ENCODE results near the gene TRIM24.

Gene TRIM24

DNA sequence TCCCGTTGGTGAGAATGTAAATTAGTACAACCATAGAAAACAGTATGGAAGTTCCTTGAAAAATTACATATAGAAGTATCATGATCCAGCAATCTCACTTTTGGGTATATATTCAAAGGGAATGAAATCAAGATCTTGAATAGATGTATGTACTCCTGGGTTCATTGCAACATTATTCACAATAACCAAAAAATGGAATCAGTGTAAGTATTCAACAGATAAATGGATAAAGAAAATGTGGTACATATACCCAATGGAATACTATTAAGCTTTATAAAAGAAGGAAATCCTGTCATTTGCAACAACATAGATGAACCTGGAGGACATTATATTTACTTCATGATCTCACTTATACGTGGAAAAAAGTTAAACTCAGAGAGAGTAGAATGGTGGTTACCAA, 86.8 kb downstream of the TRIM24 start:
- no peak for FAIRE-seq
- TF ChIP-seq POU2F2 (IDR thresholded peaks at IDR 0.05; ENCODE audit: low read depth, low read length) (no peak), SPI1 (IDR thresholded peaks at IDR 0.05; ENCODE audit: low read depth, low read length) (no peak), POLR2AphosphoS5 (IDR thresholded peaks at IDR 0.05; ENCODE audit: low read depth, low read length) (no peak), POLR2A (IDR thresholded peaks at IDR 0.05; ENCODE audit: low read depth, low read length) (no peak), TAF1 (IDR thresholded peaks at IDR 0.05; ENCODE audit: low read depth, low read length) (no peak), PAX5 (IDR thresholded peaks at IDR 0.05; ENCODE audit: insufficient read depth, low read length, severe bottlenecking) (no peak)
- DNase-seq (ENCODE audit: insufficient read length, low spot score): no peak

DNA sequence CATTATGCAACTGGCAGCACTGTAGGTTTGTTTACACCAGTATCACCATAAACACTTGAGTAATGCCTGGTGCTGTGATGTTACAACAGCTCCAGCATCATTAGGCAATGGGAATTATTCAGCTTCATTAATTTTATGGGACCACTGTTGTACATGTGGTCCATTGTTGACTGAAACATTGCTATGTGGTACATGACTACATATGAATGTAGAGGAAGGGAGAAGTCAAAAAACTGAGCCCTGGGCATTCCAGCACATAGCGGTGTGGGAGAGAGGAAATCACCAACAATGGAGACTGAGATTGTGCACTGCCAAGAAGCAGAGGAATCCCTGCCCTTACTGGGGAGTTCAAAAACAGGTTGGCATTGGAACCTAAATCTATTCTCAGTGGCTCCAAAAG, 89.0 kb downstream of the TRIM24 start:
- TF ChIP-seq SPI1 (IDR thresholded peaks at IDR 0.05; ENCODE audit: low read depth, low read length): no peak
- no peak for TF ChIP-seq POLR2A (IDR thresholded peaks at IDR 0.05; ENCODE audit: low read depth, low read length)
- no peak for TF ChIP-seq PAX5 (IDR thresholded peaks at IDR 0.05; ENCODE audit: insufficient read depth, low read length, severe bottlenecking)
- TF ChIP-seq TAF1 (IDR thresholded peaks at IDR 0.05; ENCODE audit: low read depth, low read length): no peak
- no peak for TF ChIP-seq POU2F2 (IDR thresholded peaks at IDR 0.05; ENCODE audit: low read depth, low read length)
- TF ChIP-seq POLR2AphosphoS5 (IDR thresholded peaks at IDR 0.05; ENCODE audit: low read depth, low read length): no peak
- FAIRE-seq: no peak
- no peak for DNase-seq (ENCODE audit: insufficient read length, low spot score)

- no peak for TF ChIP-seq TAF1 (IDR thresholded peaks at IDR 0.05; ENCODE audit: low read depth, low read length)
- FAIRE-seq (no peak), DNase-seq (ENCODE audit: insufficient read length, low spot score) (no peak)
These were observed 90.3 kb downstream of the TRIM24 start for GRCh38 chr7:138550337-138550736.

GRCh38 chr7:138551102-138551501, 91.0 kb downstream of the TRIM24 start:
- no peak for FAIRE-seq
- TF ChIP-seq PAX5 (IDR thresholded peaks at IDR 0.05; ENCODE audit: insufficient read depth, low read length, severe bottlenecking): no peak
- TF ChIP-seq POLR2AphosphoS5 (IDR thresholded peaks at IDR 0.05; ENCODE audit: low read depth, low read length): no peak
- no peak for TF ChIP-seq POU2F2 (IDR thresholded peaks at IDR 0.05; ENCODE audit: low read depth, low read length)
- TF ChIP-seq TAF1 (IDR thresholded peaks at IDR 0.05; ENCODE audit: low read depth, low read length): no peak
- TF ChIP-seq SPI1 (IDR thresholded peaks at IDR 0.05; ENCODE audit: low read depth, low read length): no peak
- TF ChIP-seq POLR2A (IDR thresholded peaks at IDR 0.05; ENCODE audit: low read depth, low read length): no peak

GRCh38 chr7:138553805-138554204, 93.7 kb downstream of the TRIM24 start:
- FAIRE-seq: no peak
- no peak for DNase-seq (ENCODE audit: insufficient read length, low spot score)
- TF ChIP-seq POU2F2 (IDR thresholded peaks at IDR 0.05; ENCODE audit: low read depth, low read length): no peak
- TF ChIP-seq TAF1 (IDR thresholded peaks at IDR 0.05; ENCODE audit: low read depth, low read length): no peak
- no peak for TF ChIP-seq PAX5 (IDR thresholded peaks at IDR 0.05; ENCODE audit: insufficient read depth, low read length, severe bottlenecking)
- no peak for TF ChIP-seq POLR2A (IDR thresholded peaks at IDR 0.05; ENCODE audit: low read depth, low read length)
- TF ChIP-seq SPI1 (IDR thresholded peaks at IDR 0.05; ENCODE audit: low read depth, low read length): no peak
- TF ChIP-seq POLR2AphosphoS5 (IDR thresholded peaks at IDR 0.05; ENCODE audit: low read depth, low read length): no peak

More at GRCh38 chr7:138551102-138551501, 91.0 kb downstream of the TRIM24 start:
- DNase-seq (ENCODE audit: insufficient read length, low spot score): no peak

GRCh38 chr7:138554674-138555073, 94.6 kb downstream of the TRIM24 start:
- no peak for TF ChIP-seq SPI1 (IDR thresholded peaks at IDR 0.05; ENCODE audit: low read depth, low read length)
- TF ChIP-seq POLR2A (IDR thresholded peaks at IDR 0.05; ENCODE audit: low read depth, low read length): no peak
- TF ChIP-seq TAF1 (IDR thresholded peaks at IDR 0.05; ENCODE audit: low read depth, low read length): no peak
- no peak for TF ChIP-seq POLR2AphosphoS5 (IDR thresholded peaks at IDR 0.05; ENCODE audit: low read depth, low read length)
- no peak for TF ChIP-seq PAX5 (IDR thresholded peaks at IDR 0.05; ENCODE audit: insufficient read depth, low read length, severe bottlenecking)
- TF ChIP-seq POU2F2 (IDR thresholded peaks at IDR 0.05; ENCODE audit: low read depth, low read length): no peak
- FAIRE-seq (no peak), DNase-seq (ENCODE audit: insufficient read length, low spot score) (no peak)

- no peak for TF ChIP-seq TAF1 (IDR thresholded peaks at IDR 0.05; ENCODE audit: low read depth, low read length)
- TF ChIP-seq PAX5 (IDR thresholded peaks at IDR 0.05; ENCODE audit: insufficient read depth, low read length, severe bottlenecking): no peak
- TF ChIP-seq POU2F2 (IDR thresholded peaks at IDR 0.05; ENCODE audit: low read depth, low read length): no peak
- no peak for TF ChIP-seq POLR2A (IDR thresholded peaks at IDR 0.05; ENCODE audit: low read depth, low read length)
- no peak for TF ChIP-seq POLR2AphosphoS5 (IDR thresholded peaks at IDR 0.05; ENCODE audit: low read depth, low read length)
- no peak for TF ChIP-seq SPI1 (IDR thresholded peaks at IDR 0.05; ENCODE audit: low read depth, low read length)
- FAIRE-seq (no peak), DNase-seq (ENCODE audit: insufficient read length, low spot score) (no peak)
These were observed 95.6 kb downstream of the TRIM24 start for GRCh38 chr7:138555684-138556083.

GRCh38 chr7:138556771-138557484, 96.9 kb downstream of the TRIM24 start:
- no peak for TF ChIP-seq TAF1 (IDR thresholded peaks at IDR 0.05; ENCODE audit: low read depth, low read length)
- TF ChIP-seq PAX5 (IDR thresholded peaks at IDR 0.05; ENCODE audit: insufficient read depth, low read length, severe bottlenecking): no peak
- DNase-seq (ENCODE audit: insufficient read length, low spot score) (no peak), FAIRE-seq (no peak)

- DNase-seq (ENCODE audit: insufficient read length, low spot score) (no peak), FAIRE-seq (no peak)
These were observed 99.4 kb downstream of the TRIM24 start for GRCh38 chr7:138559448-138559847.

GRCh38 chr7:138563808-138564207, 103.7 kb downstream of the TRIM24 start:
- FAIRE-seq (no peak), DNase-seq (ENCODE audit: insufficient read length, low spot score) (no peak)
- TF ChIP-seq TAF1 (IDR thresholded peaks at IDR 0.05; ENCODE audit: low read depth, low read length): no peak
- no peak for TF ChIP-seq POU2F2 (IDR thresholded peaks at IDR 0.05; ENCODE audit: low read depth, low read length)

More at GRCh38 chr7:138559448-138559847, 99.4 kb downstream of the TRIM24 start:
- TF ChIP-seq SPI1 (IDR thresholded peaks at IDR 0.05; ENCODE audit: low read depth, low read length): no peak
- TF ChIP-seq POLR2AphosphoS5 (IDR thresholded peaks at IDR 0.05; ENCODE audit: low read depth, low read length): no peak
- TF ChIP-seq PAX5 (IDR thresholded peaks at IDR 0.05; ENCODE audit: insufficient read depth, low read length, severe bottlenecking): no peak
- no peak for TF ChIP-seq TAF1 (IDR thresholded peaks at IDR 0.05; ENCODE audit: low read depth, low read length)
- no peak for TF ChIP-seq POU2F2 (IDR thresholded peaks at IDR 0.05; ENCODE audit: low read depth, low read length)
- TF ChIP-seq POLR2A (IDR thresholded peaks at IDR 0.05; ENCODE audit: low read depth, low read length): no peak
